Measurements from ENCODE around the gene IGFL4.

IGFL4 gene

GRCh38 chr19:46076951-46077814 lies 36.4 kb upstream of the IGFL4 start:
- Histone ChIP-seq H3K27me3 (peaks cover 0 to 60% of the 10 kb centered on the region in 2 donors), H3K4me1 (peaks cover 0 to 10% (median 4%) of the 10 kb centered on the region in 4 donors), H3K9me3 (peaks cover 0 to 8% (median 0%) of the 10 kb centered on the region in 3 donors), H3K36me3 (no peaks in the 10 kb centered on the region), H3K4me3 (peak overlapping the region in 1 of 2 donors; percentile 19), H3K27ac (no peak overlapping the region)
- peak in 1 of 2 donors; percentile 21 for DNase-seq
- intact Hi-C loops (cut with DNase I; ENCODE audit: low total_unique reads): loop anchor here (5.0 kb wide), 1 partner anchor 110 kb away; no protein-coding TSS in a partner anchor
- TF ChIP-seq, protein P1, sequence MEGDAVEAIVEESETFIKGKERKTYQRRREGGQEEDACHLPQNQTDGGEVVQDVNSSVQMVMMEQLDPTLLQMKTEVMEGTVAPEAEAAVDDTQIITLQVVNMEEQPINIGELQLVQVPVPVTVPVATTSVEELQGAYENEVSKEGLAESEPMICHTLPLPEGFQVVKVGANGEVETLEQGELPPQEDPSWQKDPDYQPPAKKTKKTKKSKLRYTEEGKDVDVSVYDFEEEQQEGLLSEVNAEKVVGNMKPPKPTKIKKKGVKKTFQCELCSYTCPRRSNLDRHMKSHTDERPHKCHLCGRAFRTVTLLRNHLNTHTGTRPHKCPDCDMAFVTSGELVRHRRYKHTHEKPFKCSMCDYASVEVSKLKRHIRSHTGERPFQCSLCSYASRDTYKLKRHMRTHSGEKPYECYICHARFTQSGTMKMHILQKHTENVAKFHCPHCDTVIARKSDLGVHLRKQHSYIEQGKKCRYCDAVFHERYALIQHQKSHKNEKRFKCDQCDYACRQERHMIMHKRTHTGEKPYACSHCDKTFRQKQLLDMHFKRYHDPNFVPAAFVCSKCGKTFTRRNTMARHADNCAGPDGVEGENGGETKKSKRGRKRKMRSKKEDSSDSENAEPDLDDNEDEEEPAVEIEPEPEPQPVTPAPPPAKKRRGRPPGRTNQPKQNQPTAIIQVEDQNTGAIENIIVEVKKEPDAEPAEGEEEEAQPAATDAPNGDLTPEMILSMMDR (IDR thresholded peaks at IDR 0.05): peak; percentile 38 to 41

GRCh38 chr19:46076031-46076880 lies 35.5 kb upstream of the IGFL4 start:
- no peak overlapping the region for H3K27ac ChIP-seq
- H3K36me3 ChIP-seq: no peaks in the 10 kb centered on the region
- peaks cover 0 to 10% (median 4%) of the 10 kb centered on the region in 4 donors for H3K4me1 ChIP-seq
- H3K9me3 ChIP-seq: peaks cover 0 to 8% (median 0%) of the 10 kb centered on the region in 3 donors
- no peak overlapping the region for H3K4me3 ChIP-seq
- no peak for DNase-seq
- H3K27me3 ChIP-seq: peaks cover 0 to 69% of the 10 kb centered on the region in 2 donors
- TF ChIP-seq, protein P1 (IDR thresholded peaks at IDR 0.05): no peak
- intact Hi-C loops (cut with DNase I; ENCODE audit: low total_unique reads): loop anchor here (5.0 kb wide), 1 partner anchor 111 kb away; no protein-coding TSS in a partner anchor

DNA sequence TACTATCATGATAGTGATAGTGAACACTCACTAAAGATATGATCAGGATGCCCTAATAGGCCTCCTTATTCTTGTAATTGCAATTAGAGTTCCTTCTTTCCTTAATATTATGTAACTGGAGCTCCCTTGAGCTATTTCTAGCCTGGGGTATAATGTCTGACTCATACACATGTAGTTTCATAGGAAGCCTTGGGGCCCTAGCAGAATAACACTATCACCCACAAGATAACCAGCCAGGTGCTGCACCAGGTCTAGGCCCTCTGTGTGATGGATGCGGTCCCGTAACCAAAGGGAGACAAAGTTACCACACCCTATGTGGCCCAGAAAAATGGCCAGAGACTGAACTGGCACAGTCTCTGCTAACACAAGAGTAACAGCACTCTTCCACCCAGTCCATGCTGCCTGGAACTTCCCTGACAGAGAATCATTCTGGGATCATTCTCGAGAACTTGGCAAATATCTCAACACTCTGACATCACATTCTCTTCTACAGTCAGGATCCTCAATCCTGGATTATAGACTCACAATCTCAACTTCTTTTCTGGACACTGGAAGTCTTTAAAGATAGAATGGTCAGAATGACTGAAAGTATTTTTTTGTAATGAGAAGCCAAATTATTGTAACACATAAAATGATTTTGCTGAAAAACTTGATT lies 32.6 kb upstream of the IGFL4 start:
- TF ChIP-seq, protein P1 (IDR thresholded peaks at IDR 0.05): no peak
- Histone ChIP-seq H3K9me3 (peaks cover 0 to under 1% (median 0%) of the 10 kb centered on the region in 3 donors), H3K36me3 (no peaks in the 10 kb centered on the region), H3K27me3 (peaks cover 0 to 73% of the 10 kb centered on the region in 2 donors), H3K4me3 (no peak overlapping the region), H3K4me1 (peaks cover 0 to 10% (median 4%) of the 10 kb centered on the region in 4 donors), H3K27ac (no peak overlapping the region)
- intact Hi-C loops (cut with DNase I; ENCODE audit: low total_unique reads): no loop called here
- no peak for DNase-seq

- no peak overlapping the region for H3K4me3 ChIP-seq
- intact Hi-C loops (cut with DNase I; ENCODE audit: low total_unique reads): no loop called here
- no peak overlapping the region for H3K27ac ChIP-seq
- H3K9me3 ChIP-seq: no peaks in the 10 kb centered on the region
- no peak for DNase-seq
- H3K27me3 ChIP-seq: peaks cover 0 to 56% of the 10 kb centered on the region in 2 donors
- TF ChIP-seq, protein P1 (IDR thresholded peaks at IDR 0.05): no peak
- no peaks in the 10 kb centered on the region for H3K4me1 ChIP-seq
- H3K36me3 ChIP-seq: no peaks in the 10 kb centered on the region
These were observed 29.1 kb upstream of the IGFL4 start for GRCh38 chr19:46069806-46070341.

Measured in tibial artery (tissue), 4 donors.